ENCODE measurements around the gene THAP4. TPM values are rescaled to one million over a fixed set of nuclear protein-coding genes. Genes with fewer than 3 reads are reported as not detected.
A peak's percentile ranks its signal among the peaks of the same experiment; 100 is the strongest.
"Not testable (repeated sequence)": the region's sequence is repeated elsewhere in the genome, so short reads cannot be mapped to it uniquely, and the experiment has no call there.

The THAP4 gene
- total RNA-seq, 3 donors from 2014 or later = 35.3 to 45.9 (median 38.1) TPM

- no peaks in the 10 kb centered on the region for H3K9me3 ChIP-seq
- TF ChIP-seq POLR2A (IDR thresholded peaks at IDR 0.05) (no peak), CTCF (IDR thresholded peaks at IDR 0.05) (no peak), POLR2AphosphoS5 (IDR thresholded peaks at IDR 0.05) (no peak)
- H3K4me1 ChIP-seq = peaks cover 0 to 8% of the 10 kb centered on the region in 2 donors
- H3K27ac ChIP-seq = no peak overlapping the region
- H3K4me3 ChIP-seq = no peak overlapping the region
- no peaks in the 10 kb centered on the region for H3K27me3 ChIP-seq
- intact Hi-C loops (cut with DNase I; ENCODE audit: low total_unique reads) = no loop called here
- H3K36me3 ChIP-seq = no peaks in the 10 kb centered on the region
- no peak for DNase-seq (ENCODE audit: low spot score in 2 of 2)
Observed at GRCh38 chr2:241566468-241566867, 70.5 kb downstream of the THAP4 start.

GRCh38 chr2:241566021-241566420 lies 70.9 kb downstream of the THAP4 start:
- DNase-seq (ENCODE audit: low spot score in 2 of 2); intact Hi-C loops (cut with DNase I; ENCODE audit: low total_unique reads); H3K4me3 ChIP-seq; H3K27me3 ChIP-seq; H3K27ac ChIP-seq; H3K9me3 ChIP-seq; H3K4me1 ChIP-seq; H3K36me3 ChIP-seq: not testable (repeated sequence)

- Histone ChIP-seq H3K4me3 (no peak overlapping the region), H3K27ac (no peak overlapping the region), H3K4me1 (peaks cover 3 to 16% of the 10 kb centered on the region in 2 donors), H3K9me3 (no peaks in the 10 kb centered on the region), H3K36me3 (no peaks in the 10 kb centered on the region), H3K27me3 (no peaks in the 10 kb centered on the region)
- DNase-seq (ENCODE audit: low spot score in 2 of 2) = no peak
- intact Hi-C loops (cut with DNase I; ENCODE audit: low total_unique reads) = no loop called here
- TF ChIP-seq POLR2A (IDR thresholded peaks at IDR 0.05) (no peak), POLR2AphosphoS5 (IDR thresholded peaks at IDR 0.05) (no peak), CTCF (IDR thresholded peaks at IDR 0.05) (no peak)
Observed at GRCh38 chr2:241565411-241565810, 71.5 kb downstream of the THAP4 start.

- H3K4me1 ChIP-seq = peaks cover 3 to 21% of the 10 kb centered on the region in 2 donors
- no peak overlapping the region for H3K27ac ChIP-seq
- peak overlapping the region in 1 of 3 donors; percentile 9 for H3K4me3 ChIP-seq
- H3K36me3 ChIP-seq = no peaks in the 10 kb centered on the region
- no peaks in the 10 kb centered on the region for H3K9me3 ChIP-seq
- DNase-seq (ENCODE audit: low spot score in 2 of 2) = no peak
- H3K27me3 ChIP-seq = no peaks in the 10 kb centered on the region
- TF ChIP-seq POLR2A (IDR thresholded peaks at IDR 0.05) (no peak), CTCF (IDR thresholded peaks at IDR 0.05) (no peak)
- intact Hi-C loops (cut with DNase I; ENCODE audit: low total_unique reads) = no loop called here
Observed at GRCh38 chr2:241564596-241565410, 72.2 kb downstream of the THAP4 start.

- H3K4me3 ChIP-seq = no peak overlapping the region
- H3K27ac ChIP-seq = no peak overlapping the region
- no peak for DNase-seq (ENCODE audit: low spot score in 2 of 2)
- intact Hi-C loops (cut with DNase I; ENCODE audit: low total_unique reads) = no loop called here
- H3K27me3 ChIP-seq = no peaks in the 10 kb centered on the region
- H3K9me3 ChIP-seq = no peaks in the 10 kb centered on the region
- TF ChIP-seq CTCF (IDR thresholded peaks at IDR 0.05) (no peak), POLR2A (IDR thresholded peaks at IDR 0.05) (no peak), POLR2AphosphoS5 (IDR thresholded peaks at IDR 0.05) (no peak)
- H3K36me3 ChIP-seq = no peaks in the 10 kb centered on the region
- peaks cover 3 to 21% of the 10 kb centered on the region in 2 donors for H3K4me1 ChIP-seq
Observed at GRCh38 chr2:241563981-241564595, 72.9 kb downstream of the THAP4 start.

Measured in breast epithelium (tissue), 4 donors.